GM12872 (cell line): ENCODE data around the gene RHOB.

Experiments
- TF ChIP-seq, protein P1 (sequence below): IDR thresholded peaks from 3 replicates; pipeline ENCODE4 v1.5.1; 2011; ENCODE audit warnings: low read depth, mild to moderate bottlenecking, low read length, moderate library complexity; ENCODE audit not compliant: insufficient read depth

Gene RHOB

DNA sequence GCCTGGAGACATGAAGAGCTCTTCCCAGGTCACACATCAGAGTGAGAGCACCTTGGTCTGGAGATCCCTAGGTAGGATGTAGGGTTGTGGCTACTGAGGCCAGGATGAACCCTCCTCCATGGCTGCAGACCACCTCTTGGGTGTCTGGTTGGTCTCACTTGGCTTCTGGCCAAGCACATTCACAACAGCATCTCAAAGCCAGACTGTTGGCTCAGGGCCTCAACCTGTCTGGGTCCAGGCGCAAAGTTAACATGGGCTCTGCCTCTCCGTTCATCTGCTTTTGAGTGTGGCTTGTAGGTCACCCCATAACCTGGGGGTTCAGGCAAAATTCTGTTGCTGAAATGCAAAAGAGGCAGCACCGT lies 40.1 kb downstream of the RHOB start:
- TF ChIP-seq, protein P1, sequence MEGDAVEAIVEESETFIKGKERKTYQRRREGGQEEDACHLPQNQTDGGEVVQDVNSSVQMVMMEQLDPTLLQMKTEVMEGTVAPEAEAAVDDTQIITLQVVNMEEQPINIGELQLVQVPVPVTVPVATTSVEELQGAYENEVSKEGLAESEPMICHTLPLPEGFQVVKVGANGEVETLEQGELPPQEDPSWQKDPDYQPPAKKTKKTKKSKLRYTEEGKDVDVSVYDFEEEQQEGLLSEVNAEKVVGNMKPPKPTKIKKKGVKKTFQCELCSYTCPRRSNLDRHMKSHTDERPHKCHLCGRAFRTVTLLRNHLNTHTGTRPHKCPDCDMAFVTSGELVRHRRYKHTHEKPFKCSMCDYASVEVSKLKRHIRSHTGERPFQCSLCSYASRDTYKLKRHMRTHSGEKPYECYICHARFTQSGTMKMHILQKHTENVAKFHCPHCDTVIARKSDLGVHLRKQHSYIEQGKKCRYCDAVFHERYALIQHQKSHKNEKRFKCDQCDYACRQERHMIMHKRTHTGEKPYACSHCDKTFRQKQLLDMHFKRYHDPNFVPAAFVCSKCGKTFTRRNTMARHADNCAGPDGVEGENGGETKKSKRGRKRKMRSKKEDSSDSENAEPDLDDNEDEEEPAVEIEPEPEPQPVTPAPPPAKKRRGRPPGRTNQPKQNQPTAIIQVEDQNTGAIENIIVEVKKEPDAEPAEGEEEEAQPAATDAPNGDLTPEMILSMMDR, result no peak

DNA sequence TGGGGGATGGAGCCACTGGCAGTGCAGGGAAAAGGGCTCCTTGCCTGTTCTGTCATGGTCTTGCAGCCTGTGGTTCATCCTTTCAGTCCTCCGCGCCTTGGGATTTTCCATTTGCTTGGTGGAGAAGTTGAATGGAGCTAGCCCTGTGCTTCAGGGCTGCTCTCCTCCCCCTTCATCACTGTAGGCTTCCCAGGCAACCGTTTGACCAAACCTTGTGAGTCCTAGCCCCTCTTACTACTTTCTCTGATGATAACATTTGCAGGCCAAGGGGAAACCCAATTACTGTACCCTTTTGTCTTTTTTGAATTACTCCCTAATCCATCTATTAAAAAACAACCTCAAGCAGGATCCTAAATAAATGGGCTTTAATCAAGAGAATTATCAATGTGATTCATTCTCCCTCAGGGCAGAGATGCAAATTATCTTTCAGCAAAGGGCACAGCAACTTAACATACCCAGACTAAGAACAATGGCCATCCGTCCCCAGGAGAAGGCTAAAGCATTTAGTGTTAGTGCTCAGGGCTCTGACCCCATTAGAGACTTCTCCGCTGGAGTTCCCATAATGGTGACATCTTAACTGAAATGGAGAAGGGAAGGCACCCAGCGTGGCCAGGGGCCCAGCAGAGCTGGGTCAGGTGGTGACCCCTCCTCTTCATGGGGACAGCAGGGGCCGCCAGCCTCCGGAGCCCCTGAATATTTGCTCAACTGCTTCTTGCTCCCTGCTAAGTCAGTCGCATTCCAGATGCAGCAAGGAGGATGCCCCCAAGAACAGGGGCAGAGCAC lies 40.7 kb downstream of the RHOB start:
- TF ChIP-seq, protein P1, result no peak

DNA sequence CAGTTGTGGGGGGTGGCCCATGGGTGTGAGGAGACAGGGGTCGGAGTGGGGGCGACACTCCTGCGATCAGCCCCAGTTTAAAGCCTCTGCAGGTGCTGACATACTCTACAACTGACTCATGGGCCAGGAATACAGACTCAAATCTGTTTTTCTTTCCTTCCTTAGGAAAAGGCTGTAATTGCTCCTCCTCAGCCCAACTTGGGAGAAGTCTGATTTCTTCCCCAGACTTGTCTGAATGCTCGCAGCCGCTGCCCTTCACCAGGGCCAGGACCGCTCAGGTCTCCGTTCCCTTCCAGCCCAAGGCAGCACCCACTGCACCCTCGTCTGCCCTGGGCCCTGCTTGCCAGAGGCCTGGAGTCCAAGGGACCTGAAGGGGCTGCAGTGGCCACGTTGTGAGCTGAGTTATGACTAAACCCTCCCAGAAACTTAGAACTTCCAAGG lies 41.3 kb downstream of the RHOB start:
- TF ChIP-seq, protein P1, result no peak

GRCh38 chr2:20488782-20489181 lies 41.9 kb downstream of the RHOB start:
- TF ChIP-seq, protein P1, result no peak

GRCh38 chr2:20490300-20491181 lies 43.7 kb downstream of the RHOB start:
- TF ChIP-seq, protein P1, result no peak

DNA sequence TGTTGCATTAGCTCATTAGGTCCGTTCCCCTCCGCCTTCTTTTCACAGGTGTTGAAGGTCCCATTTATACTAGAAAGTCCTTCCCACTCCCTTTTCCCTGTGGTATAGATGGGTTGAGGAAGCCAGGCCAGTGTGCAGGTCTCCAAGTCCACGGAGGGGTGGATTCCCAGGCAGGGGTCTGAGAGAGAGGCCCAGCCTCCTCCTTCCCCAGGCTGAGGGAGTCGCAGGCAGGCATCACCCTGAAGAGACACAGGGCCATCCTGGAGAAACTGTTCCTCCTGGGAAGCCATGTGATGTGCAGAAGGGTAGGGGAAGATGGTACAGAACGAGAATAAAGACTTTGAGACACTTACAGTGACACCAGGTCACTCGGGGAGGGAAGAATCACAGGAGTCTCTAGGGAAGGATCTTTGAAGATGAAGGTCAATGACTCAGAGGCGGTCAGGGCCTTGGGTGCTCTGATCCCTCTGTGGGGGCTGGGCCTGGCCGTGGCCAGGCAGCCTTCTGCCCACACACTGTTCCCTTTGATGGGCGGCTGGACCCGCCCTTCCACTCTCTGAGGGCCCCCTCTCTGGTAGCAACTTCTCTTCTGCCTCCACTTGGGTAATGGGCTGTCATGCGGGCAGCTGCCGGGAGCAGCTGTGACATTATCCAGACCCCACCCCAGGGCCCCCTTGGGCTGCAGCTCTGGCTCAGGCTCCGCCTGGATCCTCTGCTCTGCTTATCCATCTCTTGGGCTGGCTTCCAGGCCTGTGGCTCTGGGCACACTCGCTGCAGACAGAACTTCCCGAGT lies 45.1 kb downstream of the RHOB start:
- TF ChIP-seq, protein P1, result no peak

GRCh38 chr2:20494241-20494640 lies 47.4 kb downstream of the RHOB start:
- TF ChIP-seq, protein P1, result no peak
